Neural cell (in vitro differentiated cells): ENCODE results near the gene ARMC12. TPM values are rescaled to one million over a fixed set of nuclear protein-coding genes. Genes with fewer than 3 reads are reported as not detected.

Experiments
- H2AFZ ChIP-seq: fragments of 200-600, 300-800 bp; sonication (generic), shearing (Covaris generic); 2 replicates; pipeline ENCODE4 v1.6.0; 2014; ENCODE audit warnings: low read depth, mild to moderate bottlenecking, antibody characterized with exemption, low read length, moderate library complexity
- H3F3A ChIP-seq: fragments of 200-600 bp; shearing (Covaris generic); 2 replicates; pipeline ENCODE4 v1.6.1; 2016; ENCODE audit warnings: mild to moderate bottlenecking, moderate library complexity, mixed read lengths, antibody characterized with exemption, low read length; ENCODE audit not compliant: insufficient read depth, poor library complexity, severe bottlenecking
- H3K27ac ChIP-seq: fragments of 200-600, 300-800 bp; sonication (generic), shearing (Covaris generic); 2 replicates; pipeline ENCODE4 v1.5.1; 2014; ENCODE audit warnings: mild to moderate bottlenecking, low read length, moderate library complexity
- H3K27me3 ChIP-seq: fragments of 300-800, 200-600 bp; sonication (generic), shearing (Covaris generic); 2 replicates; pipeline ENCODE4 v1.6.0; 2014; ENCODE audit warnings: mild to moderate bottlenecking, low read depth, low read length, moderate library complexity; ENCODE audit not compliant: insufficient read depth
- H3K36me3 ChIP-seq: fragments of 300-800, 200-600 bp; sonication (generic), shearing (Covaris generic); 2 replicates; pipeline ENCODE4 v1.5.1; 2014; ENCODE audit warnings: mild to moderate bottlenecking, antibody characterized with exemption, low read length, moderate library complexity; ENCODE audit not compliant: insufficient read depth
- H3K4me2 ChIP-seq: fragments of 300-800, 200-600 bp; sonication (generic), shearing (Covaris generic); 2 replicates; pipeline ENCODE4 v1.6.0; 2014; ENCODE audit warnings: mild to moderate bottlenecking, low read length
- H3K4me3 ChIP-seq: fragments of 300-800, 200-600 bp; sonication (generic), shearing (Covaris generic); 2 replicates; pipeline ENCODE4 v1.5.1; 2014; ENCODE audit warnings: mild to moderate bottlenecking, low read length, moderate library complexity
- H3K79me2 ChIP-seq: fragments of 200-600 bp; shearing (Covaris generic); replicated peaks from 2 replicates; pipeline ENCODE4 v1.6.0; 2014; ENCODE audit warnings: mild to moderate bottlenecking, low read length, moderate library complexity; ENCODE audit not compliant: insufficient read depth
- H3K9ac ChIP-seq: fragments of 300-800, 200-600 bp; sonication (generic), shearing (Covaris generic); 2 replicates; pipeline ENCODE4 v1.6.1; 2016; ENCODE audit warnings: mild to moderate bottlenecking, low read length, mixed read lengths
- H3K9me2 ChIP-seq: fragments of 200-600 bp; shearing (Covaris generic); 2 replicates; pipeline ENCODE4 v1.6.1; 2016; ENCODE audit warnings: mild to moderate bottlenecking, low read length, mixed read lengths; ENCODE audit not compliant: insufficient read depth
- H3K9me3 ChIP-seq: fragments of 200-600, 300-800 bp; sonication (generic), shearing (Covaris generic); 2 replicates; pipeline ENCODE4 v1.6.1; 2016; ENCODE audit warnings: mild to moderate bottlenecking, mixed run types, low read length, moderate library complexity, mixed read lengths
- H4K20me1 ChIP-seq: fragments of 200-600 bp; shearing (Covaris generic); 2 replicates; pipeline ENCODE4 v1.6.1; 2016; ENCODE audit warnings: mild to moderate bottlenecking, mixed run types; ENCODE audit not compliant: insufficient read depth
- EP300 ChIP-seq: fragments of 450-650 bp; conservative IDR thresholded peaks from 2 replicates; pipeline ENCODE4 v1.6.1; 2014; ENCODE audit warnings: antibody characterized with exemption, mild to moderate bottlenecking, moderate library complexity; ENCODE audit not compliant: poor library complexity, severe bottlenecking
- EZH2 ChIP-seq: fragments of 200-600, 300-800 bp; shearing (Covaris generic), sonication (generic); IDR thresholded peaks from 2 replicates; pipeline ENCODE4 v1.6.1; 2014; ENCODE audit warnings: antibody characterized with exemption, low read length, borderline replicate concordance, mild to moderate bottlenecking; ENCODE audit not compliant: insufficient read depth, poor library complexity, severe bottlenecking
- MXI1 ChIP-seq: fragments of 450-650 bp; conservative IDR thresholded peaks from 2 replicates; pipeline ENCODE4 v1.6.1; 2014; ENCODE audit warnings: antibody characterized with exemption, mild to moderate bottlenecking; ENCODE audit not compliant: poor library complexity, severe bottlenecking
- POLR2AphosphoS5 ChIP-seq: IDR thresholded peaks from 2 replicates; pipeline ENCODE4 v1.6.1; 2012
- RAD21 ChIP-seq: fragments of 450-650 bp; conservative IDR thresholded peaks from 2 replicates; pipeline ENCODE4 v1.6.1; 2014; ENCODE audit warnings: antibody characterized with exemption, mild to moderate bottlenecking, moderate library complexity
- SMC3 ChIP-seq: fragments of 450-650 bp; conservative IDR thresholded peaks from 2 replicates; pipeline ENCODE4 v1.6.1; 2014; ENCODE audit warnings: antibody characterized with exemption, mild to moderate bottlenecking, moderate library complexity; ENCODE audit not compliant: poor library complexity
- TAF1 ChIP-seq: IDR thresholded peaks from 2 replicates; pipeline ENCODE4 v1.6.1; 2012; ENCODE audit warnings: low read depth
- polyA plus RNA-seq: library from polyadenylated mRNA; depleted of rRNA; stranded (reverse); fragments of >200 nt; gene quantifications from 2 replicates; pipeline ENCODE4 v1.2.3, GENCODE V29; 2014
- TF ChIP-seq, protein P1 (sequence below): fragments of 450-650 bp; IDR thresholded peaks from 2 replicates; pipeline ENCODE4 v1.5.1; 2014; ENCODE audit warnings: antibody characterized with exemption, mild to moderate bottlenecking, moderate library complexity; ENCODE audit not compliant: poor library complexity, severe bottlenecking
- TF ChIP-seq, protein P2 (sequence below): IDR thresholded peaks from 2 replicates; pipeline ENCODE4 v1.6.1; 2012; ENCODE audit warnings: borderline replicate concordance

ARMC12 gene
- polyA plus RNA-seq, 1 donor from 2014 or later, result 2.2 TPM

DNA sequence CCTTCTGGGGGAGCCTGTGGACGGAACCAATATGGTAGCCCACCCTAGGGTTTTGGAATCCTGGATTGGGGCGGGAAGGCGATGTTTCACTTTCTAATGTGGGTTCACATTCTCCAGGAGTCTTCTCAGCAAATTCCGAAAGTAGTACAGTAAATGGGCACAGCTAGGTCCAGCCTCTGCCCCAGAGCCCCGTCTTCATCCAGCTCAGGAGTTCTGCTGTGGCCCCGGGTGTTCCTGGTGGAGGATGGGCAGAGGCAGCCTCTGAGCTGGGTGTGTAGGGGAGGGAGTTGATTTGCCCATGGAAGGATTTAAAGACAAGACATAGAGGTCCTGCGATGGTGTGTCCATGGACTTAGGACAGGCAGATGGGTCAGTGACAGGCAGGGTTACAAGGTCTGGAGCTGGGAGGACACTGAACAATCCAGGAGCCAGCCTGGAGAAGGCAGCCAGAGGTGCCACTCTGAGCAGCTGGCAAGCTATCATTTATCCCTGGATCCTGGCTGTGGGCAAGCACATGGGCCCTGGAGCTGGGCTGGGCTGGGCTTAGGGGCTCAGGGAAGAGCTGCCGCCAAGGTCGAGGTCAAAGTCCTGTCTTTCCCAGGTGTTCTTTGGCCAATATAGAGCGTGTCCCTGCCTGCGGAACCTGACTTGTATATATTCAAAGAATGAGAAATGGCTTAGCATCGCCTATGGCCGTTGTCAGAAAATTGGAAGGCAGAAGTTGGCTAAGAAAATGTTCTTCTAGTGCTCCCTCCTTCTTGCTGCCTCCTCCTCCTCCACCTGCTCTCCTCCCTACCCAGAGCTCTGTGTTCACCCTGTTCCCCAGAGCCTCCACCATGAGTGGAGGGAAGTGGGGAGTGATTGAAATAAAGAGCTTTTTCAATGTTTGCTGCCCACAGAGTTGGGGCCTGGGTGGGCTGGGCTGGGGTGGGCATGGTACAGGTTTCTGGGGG, 50.7 kb downstream of the ARMC12 start:
- H3K4me2 ChIP-seq, result no peak overlapping the region
- H3K9me2 ChIP-seq, result no peaks in the 10 kb centered on the region
- no peaks in the 10 kb centered on the region for H3K36me3 ChIP-seq
- no peak overlapping the region for H3K9ac ChIP-seq
- H3K9me3 ChIP-seq, result no peaks in the 10 kb centered on the region
- H2AFZ ChIP-seq, result no peak overlapping the region
- no peak overlapping the region for H3K27ac ChIP-seq
- no peak overlapping the region for H3K4me3 ChIP-seq
- H3F3A ChIP-seq, result no peaks in the 10 kb centered on the region
- no peaks in the 10 kb centered on the region for H3K27me3 ChIP-seq
- H3K79me2 ChIP-seq, result no peaks in the 10 kb centered on the region
- H4K20me1 ChIP-seq, result no peaks in the 10 kb centered on the region
- no peak for TF ChIP-seq RAD21
- TF ChIP-seq SMC3, result no peak
- TF ChIP-seq, protein P1, sequence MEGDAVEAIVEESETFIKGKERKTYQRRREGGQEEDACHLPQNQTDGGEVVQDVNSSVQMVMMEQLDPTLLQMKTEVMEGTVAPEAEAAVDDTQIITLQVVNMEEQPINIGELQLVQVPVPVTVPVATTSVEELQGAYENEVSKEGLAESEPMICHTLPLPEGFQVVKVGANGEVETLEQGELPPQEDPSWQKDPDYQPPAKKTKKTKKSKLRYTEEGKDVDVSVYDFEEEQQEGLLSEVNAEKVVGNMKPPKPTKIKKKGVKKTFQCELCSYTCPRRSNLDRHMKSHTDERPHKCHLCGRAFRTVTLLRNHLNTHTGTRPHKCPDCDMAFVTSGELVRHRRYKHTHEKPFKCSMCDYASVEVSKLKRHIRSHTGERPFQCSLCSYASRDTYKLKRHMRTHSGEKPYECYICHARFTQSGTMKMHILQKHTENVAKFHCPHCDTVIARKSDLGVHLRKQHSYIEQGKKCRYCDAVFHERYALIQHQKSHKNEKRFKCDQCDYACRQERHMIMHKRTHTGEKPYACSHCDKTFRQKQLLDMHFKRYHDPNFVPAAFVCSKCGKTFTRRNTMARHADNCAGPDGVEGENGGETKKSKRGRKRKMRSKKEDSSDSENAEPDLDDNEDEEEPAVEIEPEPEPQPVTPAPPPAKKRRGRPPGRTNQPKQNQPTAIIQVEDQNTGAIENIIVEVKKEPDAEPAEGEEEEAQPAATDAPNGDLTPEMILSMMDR, result no peak
- no peak for TF ChIP-seq EP300
- TF ChIP-seq TAF1, result no peak
- no peak for TF ChIP-seq MXI1

DNA sequence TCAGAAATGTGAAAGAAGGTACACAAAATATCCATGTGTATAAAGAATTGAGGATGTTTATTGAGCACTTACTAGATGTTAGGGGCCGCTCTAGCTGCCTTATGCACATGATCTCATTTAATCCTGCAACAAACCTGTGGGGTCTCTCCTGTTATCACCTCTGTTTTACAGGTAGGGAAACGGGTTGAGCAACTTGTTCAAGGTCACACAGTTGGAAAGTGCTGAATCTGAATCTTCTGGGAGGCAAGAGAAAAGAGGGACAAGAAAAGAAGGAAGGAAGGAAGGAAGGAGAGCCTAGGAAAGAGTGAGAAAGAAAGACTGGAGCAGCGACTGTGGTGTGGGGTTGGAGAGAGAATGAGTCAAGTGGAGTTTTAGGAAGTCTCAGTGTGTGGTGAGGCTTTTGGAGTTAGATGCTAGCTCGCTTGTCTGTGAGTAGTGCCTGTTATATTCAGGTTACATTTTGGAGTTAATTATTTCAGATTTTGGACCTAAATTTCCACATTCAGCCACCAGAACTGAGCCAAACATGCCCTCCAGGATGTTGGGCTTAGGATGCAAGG, 51.7 kb downstream of the ARMC12 start:
- Histone ChIP-seq H3K36me3 (no peaks in the 10 kb centered on the region), H3K9me3 (no peaks in the 10 kb centered on the region), H3K9ac (no peak overlapping the region), H4K20me1 (no peaks in the 10 kb centered on the region), H3K79me2 (no peaks in the 10 kb centered on the region), H3F3A (no peaks in the 10 kb centered on the region), H3K4me3 (no peak overlapping the region), H3K27me3 (no peaks in the 10 kb centered on the region), H2AFZ (no peak overlapping the region), H3K9me2 (no peaks in the 10 kb centered on the region), H3K4me2 (no peak overlapping the region), H3K27ac (no peak overlapping the region)
- no peak for TF ChIP-seq POLR2AphosphoS5
- TF ChIP-seq, protein P1, result no peak
- no peak for TF ChIP-seq RAD21

DNA sequence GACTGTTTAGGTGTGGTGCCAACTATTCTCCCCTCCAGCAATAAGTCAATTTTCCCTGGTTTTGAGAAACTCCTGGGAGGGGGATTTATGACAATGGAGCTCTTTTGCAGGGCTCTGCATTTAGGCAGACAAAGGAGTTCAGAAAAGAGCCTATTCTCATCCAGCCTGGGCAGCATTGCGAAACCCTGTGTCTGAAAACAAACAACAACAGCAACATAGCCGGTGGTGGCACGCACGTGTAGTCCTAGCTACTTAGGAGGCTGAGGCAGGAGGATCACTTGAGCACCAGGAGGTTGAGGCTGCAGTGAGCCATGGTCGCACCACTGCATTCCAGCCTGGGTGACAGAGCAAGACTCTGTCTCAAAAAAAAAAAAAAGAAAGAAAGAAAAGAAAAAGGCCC, 53.9 kb downstream of the ARMC12 start:
- no peaks in the 10 kb centered on the region for H3K9me3 ChIP-seq
- H3F3A ChIP-seq, result no peaks in the 10 kb centered on the region
- TF ChIP-seq POLR2AphosphoS5, result no peak
- no peak for TF ChIP-seq EZH2
- TF ChIP-seq EP300, result no peak
- no peak for TF ChIP-seq RAD21
- TF ChIP-seq MXI1, result no peak
- TF ChIP-seq, protein P1, result no peak
- no peak for TF ChIP-seq SMC3
- no peak for TF ChIP-seq TAF1
- TF ChIP-seq, protein P2, sequence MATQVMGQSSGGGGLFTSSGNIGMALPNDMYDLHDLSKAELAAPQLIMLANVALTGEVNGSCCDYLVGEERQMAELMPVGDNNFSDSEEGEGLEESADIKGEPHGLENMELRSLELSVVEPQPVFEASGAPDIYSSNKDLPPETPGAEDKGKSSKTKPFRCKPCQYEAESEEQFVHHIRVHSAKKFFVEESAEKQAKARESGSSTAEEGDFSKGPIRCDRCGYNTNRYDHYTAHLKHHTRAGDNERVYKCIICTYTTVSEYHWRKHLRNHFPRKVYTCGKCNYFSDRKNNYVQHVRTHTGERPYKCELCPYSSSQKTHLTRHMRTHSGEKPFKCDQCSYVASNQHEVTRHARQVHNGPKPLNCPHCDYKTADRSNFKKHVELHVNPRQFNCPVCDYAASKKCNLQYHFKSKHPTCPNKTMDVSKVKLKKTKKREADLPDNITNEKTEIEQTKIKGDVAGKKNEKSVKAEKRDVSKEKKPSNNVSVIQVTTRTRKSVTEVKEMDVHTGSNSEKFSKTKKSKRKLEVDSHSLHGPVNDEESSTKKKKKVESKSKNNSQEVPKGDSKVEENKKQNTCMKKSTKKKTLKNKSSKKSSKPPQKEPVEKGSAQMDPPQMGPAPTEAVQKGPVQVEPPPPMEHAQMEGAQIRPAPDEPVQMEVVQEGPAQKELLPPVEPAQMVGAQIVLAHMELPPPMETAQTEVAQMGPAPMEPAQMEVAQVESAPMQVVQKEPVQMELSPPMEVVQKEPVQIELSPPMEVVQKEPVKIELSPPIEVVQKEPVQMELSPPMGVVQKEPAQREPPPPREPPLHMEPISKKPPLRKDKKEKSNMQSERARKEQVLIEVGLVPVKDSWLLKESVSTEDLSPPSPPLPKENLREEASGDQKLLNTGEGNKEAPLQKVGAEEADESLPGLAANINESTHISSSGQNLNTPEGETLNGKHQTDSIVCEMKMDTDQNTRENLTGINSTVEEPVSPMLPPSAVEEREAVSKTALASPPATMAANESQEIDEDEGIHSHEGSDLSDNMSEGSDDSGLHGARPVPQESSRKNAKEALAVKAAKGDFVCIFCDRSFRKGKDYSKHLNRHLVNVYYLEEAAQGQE, result no peak

More for the DNA sequence above, 53.9 kb downstream of the ARMC12 start:
- Histone ChIP-seq H3K9ac (no peak overlapping the region), H2AFZ (no peak overlapping the region), H3K27me3 (no peaks in the 10 kb centered on the region), H3K36me3 (no peaks in the 10 kb centered on the region), H3K79me2 (no peaks in the 10 kb centered on the region), H3K27ac (no peak overlapping the region), H3K9me2 (no peaks in the 10 kb centered on the region), H3K4me3 (no peak overlapping the region), H3K4me2 (no peak overlapping the region), H4K20me1 (no peaks in the 10 kb centered on the region)
